Testis (tissue), 2 donors: ENCODE data around the gene PTPN12.

Source experiments
- POLR2A ChIP-seq: fragments of 450-650 bp; IDR thresholded peaks from one replicate; pipeline ENCODE4 v1.6.1; 2017; ENCODE audit warnings: antibody characterized with exemption, mild to moderate bottlenecking, moderate library complexity
- TF ChIP-seq, protein P1 (sequence below), 3 experiments: fragments of 450-650 bp in 2 of 3; fragments of 200-600 bp in 1 of 3; sonication (generic) in 1 of 3; IDR thresholded peaks; one replicate each; pipeline ENCODE4 v1.5.1; 2016 to 2019; ENCODE audit warnings: antibody characterized with exemption in 3 of 3, mild to moderate bottlenecking in 2 of 3, moderate library complexity in 1 of 3

DNA sequence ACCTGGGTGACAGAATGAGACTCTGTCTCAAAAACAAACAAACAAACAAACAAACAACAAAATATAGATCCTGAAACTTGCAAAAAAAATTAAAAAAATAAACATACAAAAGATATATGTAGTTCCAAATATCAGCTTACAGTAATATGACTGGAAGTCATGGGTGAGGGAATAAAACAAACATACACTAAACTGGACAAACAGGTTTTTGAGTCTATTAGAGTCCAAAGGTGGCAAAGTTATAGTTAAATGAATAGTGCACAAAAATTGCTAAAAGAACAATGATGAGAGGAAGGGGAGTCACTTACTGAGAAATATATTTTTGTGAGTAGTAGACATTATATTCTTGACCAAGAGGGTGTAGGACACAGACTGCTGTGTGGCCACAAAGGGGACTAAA is 142.5 kb downstream of the PTPN12 start:
- TF ChIP-seq, protein P1, sequence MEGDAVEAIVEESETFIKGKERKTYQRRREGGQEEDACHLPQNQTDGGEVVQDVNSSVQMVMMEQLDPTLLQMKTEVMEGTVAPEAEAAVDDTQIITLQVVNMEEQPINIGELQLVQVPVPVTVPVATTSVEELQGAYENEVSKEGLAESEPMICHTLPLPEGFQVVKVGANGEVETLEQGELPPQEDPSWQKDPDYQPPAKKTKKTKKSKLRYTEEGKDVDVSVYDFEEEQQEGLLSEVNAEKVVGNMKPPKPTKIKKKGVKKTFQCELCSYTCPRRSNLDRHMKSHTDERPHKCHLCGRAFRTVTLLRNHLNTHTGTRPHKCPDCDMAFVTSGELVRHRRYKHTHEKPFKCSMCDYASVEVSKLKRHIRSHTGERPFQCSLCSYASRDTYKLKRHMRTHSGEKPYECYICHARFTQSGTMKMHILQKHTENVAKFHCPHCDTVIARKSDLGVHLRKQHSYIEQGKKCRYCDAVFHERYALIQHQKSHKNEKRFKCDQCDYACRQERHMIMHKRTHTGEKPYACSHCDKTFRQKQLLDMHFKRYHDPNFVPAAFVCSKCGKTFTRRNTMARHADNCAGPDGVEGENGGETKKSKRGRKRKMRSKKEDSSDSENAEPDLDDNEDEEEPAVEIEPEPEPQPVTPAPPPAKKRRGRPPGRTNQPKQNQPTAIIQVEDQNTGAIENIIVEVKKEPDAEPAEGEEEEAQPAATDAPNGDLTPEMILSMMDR (IDR thresholded peaks at IDR 0.05): no peak
- TF ChIP-seq POLR2A: no peak
